HL-60 (cell line): ENCODE results near the gene CAMTA1.

Experiments used
- CTCF ChIP-seq: IDR thresholded peaks from one replicate; pipeline ENCODE4 v1.5.1; 2011; ENCODE audit warnings: low read length, control low read depth, inconsistent platforms; ENCODE audit not compliant: insufficient read depth
- GABPA ChIP-seq: IDR thresholded peaks from 2 replicates; pipeline ENCODE4 v1.6.1; 2012; ENCODE audit warnings: low read depth
- POLR2AphosphoS5 ChIP-seq: IDR thresholded peaks from 2 replicates; pipeline ENCODE4 v1.6.1; 2012; ENCODE audit warnings: low read depth
- REST ChIP-seq: IDR thresholded peaks from 2 replicates; pipeline ENCODE4 v1.6.1; 2012; ENCODE audit warnings: low read depth; ENCODE audit not compliant: insufficient replicate concordance

- TF ChIP-seq CTCF (no peak), POLR2AphosphoS5 (no peak), REST (no peak), GABPA (no peak)
Measured at GRCh38 chr1:7638078-7638477, 852.8 kb downstream of the CAMTA1 start.
